Measurements from ENCODE around the gene FPR1.
A peak's percentile ranks its signal among the peaks of the same experiment; 100 is the strongest.

The FPR1 gene

DNA sequence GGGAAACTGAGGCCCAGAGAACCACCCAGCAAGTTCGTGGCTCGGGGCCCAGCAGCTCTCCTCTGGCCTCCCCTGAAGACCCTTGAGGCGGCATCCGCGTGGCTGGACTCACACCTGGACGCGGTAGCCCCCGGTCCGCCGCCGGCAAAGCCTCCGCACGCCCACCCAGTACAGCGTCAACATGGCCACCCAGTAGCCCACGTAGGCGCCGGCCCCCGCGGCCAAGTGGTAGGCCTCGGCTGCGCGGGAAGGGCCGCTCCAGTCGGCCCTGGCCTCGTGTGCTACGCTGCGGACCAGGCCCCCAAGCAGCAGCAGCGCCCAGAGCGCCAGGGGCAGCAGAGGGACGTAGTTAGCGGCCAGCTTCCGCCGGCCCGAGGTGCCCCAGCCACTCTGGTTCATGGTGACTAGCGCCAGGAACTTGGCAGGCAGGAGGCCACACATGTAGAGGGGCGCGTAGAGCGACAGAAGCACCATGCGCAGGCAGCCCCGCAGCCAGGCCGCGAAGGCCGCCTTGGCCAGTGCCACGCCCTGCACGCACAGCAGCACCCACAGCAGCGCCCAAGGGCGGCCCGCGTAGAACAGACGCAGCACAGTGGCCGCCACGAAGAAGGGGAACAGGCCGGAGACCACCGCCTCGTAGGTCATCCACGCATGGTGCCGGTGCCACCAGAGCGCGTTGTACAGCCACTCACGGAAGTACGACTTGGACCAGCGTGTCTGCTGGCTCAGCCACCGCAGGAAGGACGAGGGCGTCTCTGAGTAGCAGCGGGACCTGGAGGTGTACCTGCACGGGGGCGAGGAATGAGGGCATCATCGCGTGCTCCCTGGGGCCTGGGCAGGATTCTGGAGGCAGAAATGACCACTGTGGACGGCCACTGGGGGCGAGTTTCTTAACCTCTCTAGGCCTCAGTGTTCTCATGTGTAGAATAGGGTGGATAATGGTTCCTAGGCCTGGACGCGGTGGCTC is 38.1 kb downstream of the FPR1 start:
- Histone ChIP-seq H3K27ac (ENCODE audit: low read length) (no peak overlapping the region), H3K4me3 (ENCODE audit: low read depth in 1 of 2, low read length in 2 of 2) (no peak overlapping the region), H3K4me1 (ENCODE audit: control insufficient read depth in 1 of 2, insufficient read depth in 2 of 2, low read length in 2 of 2) (no peaks in the 10 kb centered on the region), H3K36me3 (ENCODE audit: control insufficient read depth in 1 of 2, insufficient read depth in 2 of 2, low read length in 2 of 2) (no peaks in the 10 kb centered on the region), H3K9me3 (ENCODE audit: control insufficient read depth in 1 of 2, low read length in 2 of 2) (no peaks in the 10 kb centered on the region), H3K27me3 (ENCODE audit: low read depth, low read length) (no peaks in the 10 kb centered on the region)

GRCh38 chr19:51712461-51713081 is 39.1 kb downstream of the FPR1 start:
- Histone ChIP-seq H3K27ac (ENCODE audit: low read length) (no peak overlapping the region), H3K4me3 (ENCODE audit: low read depth in 1 of 2, low read length in 2 of 2) (no peak overlapping the region), H3K4me1 (ENCODE audit: control insufficient read depth in 1 of 2, insufficient read depth in 2 of 2, low read length in 2 of 2) (no peaks in the 10 kb centered on the region), H3K9me3 (ENCODE audit: control insufficient read depth in 1 of 2, low read length in 2 of 2) (no peaks in the 10 kb centered on the region), H3K36me3 (ENCODE audit: control insufficient read depth in 1 of 2, insufficient read depth in 2 of 2, low read length in 2 of 2) (peaks cover 0 to under 1% of the 10 kb centered on the region in 2 donors), H3K27me3 (ENCODE audit: low read depth, low read length) (no peaks in the 10 kb centered on the region)

- Histone ChIP-seq H3K27ac (ENCODE audit: low read length) (no peak overlapping the region), H3K9me3 (ENCODE audit: control insufficient read depth in 1 of 2, low read length in 2 of 2) (no peaks in the 10 kb centered on the region), H3K4me1 (ENCODE audit: control insufficient read depth in 1 of 2, insufficient read depth in 2 of 2, low read length in 2 of 2) (no peaks in the 10 kb centered on the region), H3K4me3 (ENCODE audit: low read depth in 1 of 2, low read length in 2 of 2) (no peak overlapping the region), H3K27me3 (ENCODE audit: low read depth, low read length) (no peaks in the 10 kb centered on the region), H3K36me3 (ENCODE audit: control insufficient read depth in 1 of 2, insufficient read depth in 2 of 2, low read length in 2 of 2) (peaks cover 3 to 4% of the 10 kb centered on the region in 2 donors)
Observed at GRCh38 chr19:51711702-51712101, 40.0 kb downstream of the FPR1 start.

- H3K9me3 ChIP-seq (ENCODE audit: control insufficient read depth in 1 of 2, low read length in 2 of 2) = no peaks in the 10 kb centered on the region
- H3K4me1 ChIP-seq (ENCODE audit: control insufficient read depth in 1 of 2, insufficient read depth in 2 of 2, low read length in 2 of 2) = peaks cover 2 to 5% of the 10 kb centered on the region in 2 donors
- no peak overlapping the region for H3K27ac ChIP-seq (ENCODE audit: low read length)
Observed at GRCh38 chr19:51710163-51710562, 41.5 kb downstream of the FPR1 start.

GRCh38 chr19:51709575-51709974 is 42.1 kb downstream of the FPR1 start:
- Histone ChIP-seq H3K27ac (ENCODE audit: low read length) (no peak overlapping the region), H3K4me1 (ENCODE audit: control insufficient read depth in 1 of 2, insufficient read depth in 2 of 2, low read length in 2 of 2) (peaks cover 7 to 11% of the 10 kb centered on the region in 2 donors), H3K4me3 (ENCODE audit: low read depth in 1 of 2, low read length in 2 of 2) (no peak overlapping the region), H3K9me3 (ENCODE audit: control insufficient read depth in 1 of 2, low read length in 2 of 2) (no peaks in the 10 kb centered on the region), H3K27me3 (ENCODE audit: low read depth, low read length) (no peaks in the 10 kb centered on the region), H3K36me3 (ENCODE audit: control insufficient read depth in 1 of 2, insufficient read depth in 2 of 2, low read length in 2 of 2) (peaks cover 9 to 10% of the 10 kb centered on the region in 2 donors)

More at GRCh38 chr19:51710163-51710562, 41.5 kb downstream of the FPR1 start:
- Histone ChIP-seq H3K4me3 (ENCODE audit: low read depth in 1 of 2, low read length in 2 of 2) (no peak overlapping the region), H3K36me3 (ENCODE audit: control insufficient read depth in 1 of 2, insufficient read depth in 2 of 2, low read length in 2 of 2) (peaks cover 9 to 10% of the 10 kb centered on the region in 2 donors), H3K27me3 (ENCODE audit: low read depth, low read length) (no peaks in the 10 kb centered on the region)

- H3K27ac ChIP-seq (ENCODE audit: low read length) = no peak overlapping the region
- no peaks in the 10 kb centered on the region for H3K27me3 ChIP-seq (ENCODE audit: low read depth, low read length)
- H3K4me3 ChIP-seq (ENCODE audit: low read depth in 1 of 2, low read length in 2 of 2) = no peak overlapping the region
- peaks cover 9 to 10% of the 10 kb centered on the region in 2 donors for H3K36me3 ChIP-seq (ENCODE audit: control insufficient read depth in 1 of 2, insufficient read depth in 2 of 2, low read length in 2 of 2)
- H3K4me1 ChIP-seq (ENCODE audit: control insufficient read depth in 1 of 2, insufficient read depth in 2 of 2, low read length in 2 of 2) = peaks cover 7 to 11% of the 10 kb centered on the region in 2 donors
- H3K9me3 ChIP-seq (ENCODE audit: control insufficient read depth in 1 of 2, low read length in 2 of 2) = no peaks in the 10 kb centered on the region
Observed at GRCh38 chr19:51708811-51709210, 42.9 kb downstream of the FPR1 start.

DNA sequence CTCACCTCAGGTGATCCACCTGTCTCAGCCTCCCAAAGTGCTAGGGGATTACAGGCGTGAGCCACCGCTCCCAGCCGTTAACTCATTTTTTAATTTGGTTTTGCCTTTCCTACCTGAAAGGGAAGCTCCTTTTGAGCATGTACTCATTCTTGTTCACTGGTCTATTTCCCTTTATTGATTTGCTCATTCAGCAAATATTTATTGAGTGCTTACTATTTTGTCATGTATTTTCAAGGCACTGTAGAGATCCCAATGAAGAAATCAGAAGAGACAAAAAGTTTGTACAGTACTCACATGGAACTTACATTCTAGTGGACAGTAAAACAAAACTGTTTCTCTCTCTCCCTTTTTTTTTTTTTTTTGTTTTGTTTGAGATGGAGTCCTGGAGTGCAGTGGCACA is 44.8 kb downstream of the FPR1 start:
- no peak overlapping the region for H3K27ac ChIP-seq (ENCODE audit: low read length)
- H3K36me3 ChIP-seq (ENCODE audit: control insufficient read depth in 1 of 2, insufficient read depth in 2 of 2, low read length in 2 of 2) = peaks cover 10% of the 10 kb centered on the region in 2 donors
- no peaks in the 10 kb centered on the region for H3K27me3 ChIP-seq (ENCODE audit: low read depth, low read length)
- peaks cover 7 to 26% of the 10 kb centered on the region in 2 donors for H3K4me1 ChIP-seq (ENCODE audit: control insufficient read depth in 1 of 2, insufficient read depth in 2 of 2, low read length in 2 of 2)
- no peaks in the 10 kb centered on the region for H3K9me3 ChIP-seq (ENCODE audit: control insufficient read depth in 1 of 2, low read length in 2 of 2)
- no peak overlapping the region for H3K4me3 ChIP-seq (ENCODE audit: low read depth in 1 of 2, low read length in 2 of 2)

- Histone ChIP-seq H3K36me3 (ENCODE audit: control insufficient read depth in 1 of 2, insufficient read depth in 2 of 2, low read length in 2 of 2) (peaks cover 10 to 13% of the 10 kb centered on the region in 2 donors), H3K27me3 (ENCODE audit: low read depth, low read length) (no peaks in the 10 kb centered on the region), H3K4me1 (ENCODE audit: control insufficient read depth in 1 of 2, insufficient read depth in 2 of 2, low read length in 2 of 2) (peaks cover 7 to 26% of the 10 kb centered on the region in 2 donors), H3K4me3 (ENCODE audit: low read depth in 1 of 2, low read length in 2 of 2) (no peak overlapping the region), H3K9me3 (ENCODE audit: control insufficient read depth in 1 of 2, low read length in 2 of 2) (no peaks in the 10 kb centered on the region), H3K27ac (ENCODE audit: low read length) (no peak overlapping the region)
Observed at GRCh38 chr19:51706296-51706695, 45.4 kb downstream of the FPR1 start.

DNA sequence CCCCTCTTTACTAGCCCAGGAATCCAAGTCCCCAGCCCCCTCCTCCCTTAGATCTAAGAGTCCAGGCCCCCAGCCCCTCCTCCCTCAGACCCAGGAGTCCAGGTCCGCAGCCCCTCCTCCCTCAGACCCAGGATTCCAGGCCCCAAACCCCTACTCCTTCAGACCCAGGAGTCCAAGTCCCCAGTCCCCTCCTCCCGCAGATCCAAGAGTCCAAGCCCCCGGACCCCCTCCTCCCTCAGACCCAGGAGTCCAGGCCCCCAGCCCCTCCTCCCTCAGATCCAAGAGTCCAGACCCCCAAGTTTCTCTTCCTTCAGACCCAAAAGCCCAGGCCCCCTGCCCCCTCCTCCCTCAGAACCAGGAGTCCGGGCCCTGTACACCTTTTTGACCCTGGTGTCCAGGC is 47.1 kb downstream of the FPR1 start:
- H3K27ac ChIP-seq (ENCODE audit: low read length) = peak overlapping the region; percentile 97

GRCh38 chr19:51703575-51704515 is 47.8 kb downstream of the FPR1 start:
- peak overlapping the region; percentile 97 for H3K27ac ChIP-seq (ENCODE audit: low read length)
- H3K27me3 ChIP-seq (ENCODE audit: low read depth, low read length) = no peaks in the 10 kb centered on the region
- peaks cover 7 to 26% of the 10 kb centered on the region in 2 donors for H3K4me1 ChIP-seq (ENCODE audit: control insufficient read depth in 1 of 2, insufficient read depth in 2 of 2, low read length in 2 of 2)
- peak overlapping the region; percentile 70 to 76 for H3K4me3 ChIP-seq (ENCODE audit: low read depth in 1 of 2, low read length in 2 of 2)
- no peaks in the 10 kb centered on the region for H3K9me3 ChIP-seq (ENCODE audit: control insufficient read depth in 1 of 2, low read length in 2 of 2)
- H3K36me3 ChIP-seq (ENCODE audit: control insufficient read depth in 1 of 2, insufficient read depth in 2 of 2, low read length in 2 of 2) = peaks cover 16 to 18% of the 10 kb centered on the region in 2 donors

More for the DNA sequence above, 47.1 kb downstream of the FPR1 start:
- Histone ChIP-seq H3K27me3 (ENCODE audit: low read depth, low read length) (no peaks in the 10 kb centered on the region), H3K4me3 (ENCODE audit: low read depth in 1 of 2, low read length in 2 of 2) (peak overlapping the region; percentile 70 to 76), H3K4me1 (ENCODE audit: control insufficient read depth in 1 of 2, insufficient read depth in 2 of 2, low read length in 2 of 2) (peaks cover 7 to 26% of the 10 kb centered on the region in 2 donors), H3K9me3 (ENCODE audit: control insufficient read depth in 1 of 2, low read length in 2 of 2) (no peaks in the 10 kb centered on the region), H3K36me3 (ENCODE audit: control insufficient read depth in 1 of 2, insufficient read depth in 2 of 2, low read length in 2 of 2) (peaks cover 10 to 13% of the 10 kb centered on the region in 2 donors)
